Measurements from ENCODE around the gene CADM3.

The CADM3 gene

GRCh38 chr1:159175571-159175970 lies 4.2 kb downstream of the CADM3 start:
- no peak for DNase-seq

GRCh38 chr1:159177272-159177907 lies 6.0 kb downstream of the CADM3 start:
- no peak for DNase-seq

DNA sequence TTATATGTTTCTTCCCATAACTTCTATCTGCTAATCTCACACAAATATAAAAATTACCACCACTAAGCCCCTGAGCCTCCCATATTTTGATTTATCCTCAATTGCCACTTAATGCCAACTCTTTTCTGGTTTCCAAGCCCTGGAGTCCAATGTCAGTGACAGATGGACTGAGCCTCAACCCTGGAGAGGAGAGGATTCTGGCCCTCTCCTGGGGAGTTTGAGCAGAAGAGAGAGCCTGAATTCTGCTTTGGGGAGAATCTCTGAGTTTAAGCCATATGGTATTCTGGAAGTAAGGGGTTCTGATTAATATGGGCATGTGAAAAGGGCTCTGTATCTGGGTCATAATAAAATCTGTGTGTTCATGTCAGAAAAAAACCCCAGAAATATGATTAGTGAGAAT lies 8.5 kb downstream of the CADM3 start:
- DNase-seq = no peak

GRCh38 chr1:159180516-159180915 lies 9.1 kb downstream of the CADM3 start:
- DNase-seq = no peak

- DNase-seq = no peak
These were observed 10.1 kb downstream of the CADM3 start for GRCh38 chr1:159181328-159182024.

GRCh38 chr1:159184201-159184600 lies 12.8 kb downstream of the CADM3 start:
- DNase-seq = no peak

GRCh38 chr1:159185121-159185520 lies 13.7 kb downstream of the CADM3 start:
- no peak for DNase-seq

DNA sequence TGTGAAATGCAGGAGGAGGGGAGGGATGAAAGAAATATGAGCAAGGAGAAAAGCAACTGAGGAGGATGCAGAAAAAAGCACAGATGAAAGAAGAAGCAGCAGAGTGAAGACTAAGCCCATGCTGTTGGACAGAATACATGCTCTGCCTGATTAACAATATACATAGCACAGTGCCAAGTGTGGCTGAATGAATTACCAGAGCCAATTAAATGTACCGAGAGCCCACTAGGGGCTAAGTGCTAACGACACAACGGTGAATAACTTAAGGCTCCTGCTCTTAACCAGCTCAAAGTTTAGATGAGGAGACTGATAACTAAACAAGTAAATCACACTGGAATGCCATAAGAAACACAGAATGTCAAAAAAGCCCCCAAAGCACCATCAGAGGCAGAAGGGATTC lies 15.6 kb downstream of the CADM3 start:
- DNase-seq = no peak

DNA sequence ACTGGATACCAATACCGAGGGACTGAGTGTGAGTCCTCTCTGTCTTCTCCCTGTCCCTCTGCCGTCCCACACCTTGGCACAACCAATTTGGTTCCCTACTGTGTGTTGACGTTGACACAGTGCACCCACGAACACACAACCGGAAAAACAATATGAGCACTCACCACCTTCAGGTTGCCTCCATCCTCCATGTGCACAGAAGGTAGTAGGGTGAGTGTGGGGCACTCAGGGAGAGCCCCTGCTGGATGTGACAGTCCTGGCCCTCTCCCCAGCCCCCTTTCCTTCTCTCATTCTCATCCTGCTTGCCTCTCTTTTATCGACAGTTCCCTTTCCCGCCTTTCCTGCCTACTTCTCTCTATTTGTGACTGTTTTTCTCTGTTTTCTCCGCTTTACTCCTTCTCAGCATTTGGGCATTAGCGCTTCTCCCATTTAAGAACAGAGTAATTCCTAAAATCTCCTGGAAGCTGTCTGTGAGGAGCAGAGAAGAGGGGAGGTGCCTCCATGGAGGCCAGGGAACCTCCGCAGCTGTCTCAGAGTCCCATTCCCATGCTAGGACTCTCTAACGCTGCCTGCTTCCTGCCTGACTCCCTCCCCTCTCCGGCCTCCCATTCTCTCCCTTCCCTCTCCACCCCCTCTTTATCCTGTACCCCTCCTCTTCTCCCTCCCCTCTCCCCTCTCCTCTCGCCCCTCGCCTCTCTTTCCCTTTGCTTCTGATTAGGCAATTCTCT lies 16.4 kb downstream of the CADM3 start:
- DNase-seq = no peak

DNA sequence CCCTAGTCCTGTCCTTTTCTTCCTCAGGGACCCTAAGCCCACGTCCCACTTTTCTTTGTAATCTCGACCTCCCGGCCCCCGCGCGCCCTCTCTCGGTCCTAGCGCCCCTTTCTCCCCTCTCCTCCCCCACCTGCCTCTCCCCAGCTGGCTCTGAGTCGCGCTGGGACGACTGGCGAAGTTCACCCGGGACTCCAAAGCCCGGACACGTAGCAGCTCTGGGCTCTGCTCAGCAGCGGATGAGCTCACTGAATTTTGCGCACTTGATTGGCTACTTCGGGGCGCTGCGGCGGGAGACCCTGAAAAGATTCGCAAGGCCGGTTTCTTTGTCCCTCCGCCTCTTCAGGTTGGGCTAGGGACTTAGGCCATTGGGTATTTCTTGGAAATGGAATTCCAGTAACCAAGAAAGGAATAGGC lies 17.0 kb downstream of the CADM3 start:
- DNase-seq = no peak

GRCh38 chr1:159190441-159190840 lies 19.0 kb downstream of the CADM3 start:
- no peak for DNase-seq

DNA sequence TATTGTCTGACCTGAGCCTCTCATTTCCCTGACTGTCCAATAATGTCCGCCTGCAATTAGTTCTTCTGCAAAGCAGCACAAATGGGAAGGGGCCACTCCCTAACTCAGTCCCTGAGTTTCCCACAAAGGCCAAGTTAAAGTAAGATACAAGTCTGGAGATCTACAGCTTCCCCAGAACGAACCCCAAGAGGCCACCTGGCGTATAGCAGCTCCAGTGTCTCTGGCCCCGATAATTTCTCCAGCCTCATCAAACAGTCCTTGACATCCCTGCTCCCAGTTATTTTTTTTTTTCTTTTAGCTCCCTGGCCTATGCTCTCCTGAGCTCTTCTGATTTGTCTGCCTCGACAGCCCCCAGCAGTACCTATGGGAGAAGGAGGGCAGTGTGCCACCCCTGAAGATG lies 25.1 kb downstream of the CADM3 start:
- no peak for DNase-seq

DNA sequence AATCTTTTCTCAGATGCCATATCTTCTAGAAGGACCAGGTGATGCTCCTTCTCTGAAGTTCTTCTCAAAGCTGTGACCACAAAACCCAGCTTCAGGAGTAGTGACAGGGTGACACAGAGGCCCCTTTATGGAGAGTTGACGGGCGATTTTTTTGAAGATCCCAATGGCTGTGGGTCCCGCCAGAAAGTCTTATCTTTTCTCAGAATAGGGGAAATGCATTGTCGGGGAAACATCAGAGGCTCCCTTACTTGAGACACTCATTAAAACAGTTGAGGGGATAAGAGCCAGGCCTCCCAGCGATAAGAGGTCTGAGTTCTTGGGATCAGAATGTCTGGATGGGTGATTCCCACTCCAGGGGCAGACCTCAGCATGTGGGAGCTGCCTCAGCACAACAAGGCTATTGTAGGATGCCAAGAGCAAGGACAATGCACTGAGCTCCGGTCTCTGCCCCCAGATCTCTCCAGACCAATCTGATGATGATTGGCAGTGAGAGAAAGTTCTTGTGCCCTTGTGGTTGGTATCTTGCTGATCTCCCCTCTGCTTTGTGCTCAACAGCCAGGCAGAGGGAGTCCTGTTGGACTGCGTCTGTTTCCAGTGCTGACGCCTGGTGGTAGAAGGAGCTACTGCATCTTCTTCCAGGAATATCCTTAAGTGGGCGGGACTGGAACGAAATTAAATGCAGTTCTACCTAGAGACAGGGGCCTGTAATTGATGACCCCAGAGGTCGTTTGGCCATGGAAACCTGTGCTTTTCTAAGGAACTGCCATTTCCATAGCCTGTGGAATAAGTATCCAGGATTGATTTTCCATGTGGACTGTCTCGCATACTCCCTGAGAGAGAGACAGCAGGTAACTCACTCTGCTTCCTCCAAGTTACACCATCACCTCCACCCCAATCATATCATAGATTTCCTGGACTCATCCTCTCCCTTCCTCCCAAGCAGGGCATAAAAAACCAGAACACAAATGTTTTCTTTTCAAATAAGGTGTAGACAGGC lies 26.4 kb downstream of the CADM3 start:
- peak; percentile 14 for DNase-seq

- no peak for DNase-seq
These were observed 28.5 kb downstream of the CADM3 start for GRCh38 chr1:159199901-159200300.

DNA sequence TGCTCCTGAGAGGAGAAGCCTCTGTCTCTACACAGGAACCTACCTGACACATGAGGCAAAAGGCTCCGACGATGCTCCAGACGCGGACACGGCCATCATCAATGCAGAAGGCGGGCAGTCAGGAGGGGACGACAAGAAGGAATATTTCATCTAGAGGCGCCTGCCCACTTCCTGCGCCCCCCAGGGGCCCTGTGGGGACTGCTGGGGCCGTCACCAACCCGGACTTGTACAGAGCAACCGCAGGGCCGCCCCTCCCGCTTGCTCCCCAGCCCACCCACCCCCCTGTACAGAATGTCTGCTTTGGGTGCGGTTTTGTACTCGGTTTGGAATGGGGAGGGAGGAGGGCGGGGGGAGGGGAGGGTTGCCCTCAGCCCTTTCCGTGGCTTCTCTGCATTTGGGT lies 29.4 kb downstream of the CADM3 start:
- DNase-seq = no peak

DNA sequence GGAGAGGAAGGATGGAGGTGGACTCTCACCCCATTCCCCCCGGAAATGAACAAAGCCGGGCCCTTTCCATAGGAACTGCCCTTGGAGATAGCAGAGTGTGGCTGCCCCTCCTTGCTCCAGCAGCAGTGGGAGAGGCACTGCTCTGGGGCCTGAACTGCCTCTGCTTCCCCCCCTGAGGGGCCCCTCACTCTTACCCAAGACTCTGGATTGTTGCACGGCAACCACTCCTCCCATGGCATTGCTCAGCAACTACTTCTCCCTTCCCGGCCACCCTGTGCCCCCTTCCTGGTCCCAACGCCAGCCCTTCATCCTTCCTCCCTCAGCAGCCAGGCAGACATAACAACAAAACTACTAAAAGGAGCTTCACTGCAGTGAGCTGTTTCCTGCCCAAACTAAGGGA lies 30.2 kb downstream of the CADM3 start:
- no peak for DNase-seq

- no peak for DNase-seq
These were observed 32.2 kb downstream of the CADM3 start for GRCh38 chr1:159203610-159204009.

DNA sequence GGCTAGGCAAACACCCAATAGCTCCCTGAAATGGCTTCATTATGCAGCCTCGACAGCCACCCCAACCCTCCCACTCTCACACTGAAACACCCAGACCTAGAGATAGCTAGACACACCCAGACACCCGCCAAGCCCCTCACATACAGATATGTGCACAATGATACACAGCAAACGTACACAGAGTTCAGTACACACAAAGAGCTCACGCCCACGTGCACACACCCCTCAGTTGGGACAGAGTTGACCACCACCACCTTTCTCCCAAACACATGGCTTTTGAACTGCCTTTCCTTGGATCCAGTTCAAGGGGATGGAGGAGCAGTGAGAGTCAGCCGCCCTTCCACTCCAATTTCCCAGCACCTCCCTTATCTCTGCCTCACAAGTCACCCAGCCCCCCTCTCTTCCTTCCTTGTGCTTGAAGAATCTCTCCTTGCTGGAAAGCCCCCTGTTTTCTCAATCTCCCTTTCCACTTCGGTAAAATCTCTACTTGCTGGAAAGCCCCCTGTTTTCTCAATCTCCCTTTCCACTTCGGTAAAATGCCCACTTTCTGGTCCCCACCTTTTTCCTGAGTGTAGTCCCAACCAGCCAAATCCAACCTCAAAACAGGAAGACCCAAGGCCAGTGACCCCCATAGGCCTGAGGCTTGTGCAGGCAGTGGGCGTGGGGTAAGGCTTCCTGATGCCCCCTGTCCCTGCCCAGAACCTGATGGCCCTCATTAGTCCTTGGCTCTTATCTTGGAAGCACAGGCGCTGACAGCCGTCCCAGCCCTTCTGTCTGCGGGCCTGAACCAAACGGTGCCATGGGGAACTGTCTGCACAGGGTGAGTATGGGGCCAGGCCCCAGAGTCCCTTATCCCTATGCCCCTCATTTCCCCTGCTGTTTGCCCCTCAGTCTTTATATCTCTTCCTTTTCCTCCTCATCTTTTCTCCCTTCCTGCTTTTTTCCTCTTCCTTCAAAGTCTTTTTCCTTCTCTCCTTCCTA lies 33.0 kb downstream of the CADM3 start, which contains the start of gene ACKR1:
Gene ACKR1 (plus strand): TSS at position 715 of the 981 bp plus-strand sequence. CDS start 85 bp downstream, at position 800.
- no peak for DNase-seq

DNA sequence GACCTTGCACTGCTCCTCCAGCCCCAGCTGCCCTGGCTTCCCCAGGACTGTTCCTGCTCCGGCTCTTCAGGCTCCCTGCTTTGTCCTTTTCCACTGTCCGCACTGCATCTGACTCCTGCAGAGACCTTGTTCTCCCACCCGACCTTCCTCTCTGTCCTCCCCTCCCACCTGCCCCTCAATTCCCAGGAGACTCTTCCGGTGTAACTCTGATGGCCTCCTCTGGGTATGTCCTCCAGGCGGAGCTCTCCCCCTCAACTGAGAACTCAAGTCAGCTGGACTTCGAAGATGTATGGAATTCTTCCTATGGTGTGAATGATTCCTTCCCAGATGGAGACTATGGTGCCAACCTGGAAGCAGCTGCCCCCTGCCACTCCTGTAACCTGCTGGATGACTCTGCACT lies 33.8 kb downstream of the CADM3 start:
- no peak for DNase-seq

DNA sequence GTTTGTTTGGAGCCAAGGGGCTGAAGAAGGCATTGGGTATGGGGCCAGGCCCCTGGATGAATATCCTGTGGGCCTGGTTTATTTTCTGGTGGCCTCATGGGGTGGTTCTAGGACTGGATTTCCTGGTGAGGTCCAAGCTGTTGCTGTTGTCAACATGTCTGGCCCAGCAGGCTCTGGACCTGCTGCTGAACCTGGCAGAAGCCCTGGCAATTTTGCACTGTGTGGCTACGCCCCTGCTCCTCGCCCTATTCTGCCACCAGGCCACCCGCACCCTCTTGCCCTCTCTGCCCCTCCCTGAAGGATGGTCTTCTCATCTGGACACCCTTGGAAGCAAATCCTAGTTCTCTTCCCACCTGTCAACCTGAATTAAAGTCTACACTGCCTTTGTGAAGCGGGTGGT lies 34.7 kb downstream of the CADM3 start:
- DNase-seq = no peak

DNA sequence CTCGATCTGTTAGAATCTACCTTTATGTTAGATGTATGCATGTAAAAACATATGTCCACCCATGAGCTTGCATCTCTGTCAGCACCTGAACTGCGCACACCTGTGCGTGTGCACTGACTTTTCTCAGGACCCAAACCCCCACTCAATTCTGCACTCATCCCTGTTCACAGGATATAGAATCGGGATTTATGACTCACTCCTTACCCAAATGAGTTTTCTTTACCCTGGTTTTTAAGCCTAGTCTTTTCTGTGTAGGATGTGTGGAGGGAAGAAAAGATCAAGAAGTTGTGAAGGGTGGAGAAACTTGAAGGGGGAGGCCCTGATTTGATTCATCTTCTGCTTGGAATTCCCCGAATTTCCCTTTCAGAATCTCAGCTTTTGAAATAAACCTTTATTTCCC lies 35.7 kb downstream of the CADM3 start:
- no peak for DNase-seq

- DNase-seq = no peak
These were observed 36.4 kb downstream of the CADM3 start for GRCh38 chr1:159207774-159208173.
